GM18505 (cell line): Measurements from ENCODE around the gene EPB41L4A.

Experiments
- ATAC-seq: cut with Tn5 transposase; IDR thresholded peaks from one replicate; pipeline ENCODE4 v1.9.1; 2021; ENCODE audit not compliant: unreplicated experiment
- POLR2A ChIP-seq: IDR thresholded peaks from 4 replicates; pipeline ENCODE4 v1.6.1; 2011; ENCODE audit warnings: borderline replicate concordance; ENCODE audit not compliant: insufficient read depth, insufficient read length; ENCODE audit errors: extremely low read depth

EPB41L4A gene

DNA sequence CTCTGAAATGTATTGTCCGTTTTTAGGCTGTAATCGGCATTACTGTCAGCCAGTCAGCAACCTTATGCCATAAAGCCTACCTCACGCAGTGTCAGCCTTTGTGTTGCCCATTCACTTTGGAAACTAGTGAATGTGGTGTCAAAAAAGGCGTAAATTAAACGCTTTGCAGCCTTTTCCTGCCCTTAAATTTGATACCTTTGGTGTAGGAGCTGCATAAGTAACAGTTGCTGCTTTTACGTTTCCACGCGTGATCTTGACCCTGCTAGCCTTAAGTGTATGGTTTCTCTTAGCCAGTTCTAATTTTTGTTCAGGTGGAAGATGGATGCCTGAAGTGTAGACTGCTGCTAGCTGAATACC is 257.7 kb downstream of the EPB41L4A start:
- ATAC-seq = no peak
- TF ChIP-seq POLR2A = no peak

DNA sequence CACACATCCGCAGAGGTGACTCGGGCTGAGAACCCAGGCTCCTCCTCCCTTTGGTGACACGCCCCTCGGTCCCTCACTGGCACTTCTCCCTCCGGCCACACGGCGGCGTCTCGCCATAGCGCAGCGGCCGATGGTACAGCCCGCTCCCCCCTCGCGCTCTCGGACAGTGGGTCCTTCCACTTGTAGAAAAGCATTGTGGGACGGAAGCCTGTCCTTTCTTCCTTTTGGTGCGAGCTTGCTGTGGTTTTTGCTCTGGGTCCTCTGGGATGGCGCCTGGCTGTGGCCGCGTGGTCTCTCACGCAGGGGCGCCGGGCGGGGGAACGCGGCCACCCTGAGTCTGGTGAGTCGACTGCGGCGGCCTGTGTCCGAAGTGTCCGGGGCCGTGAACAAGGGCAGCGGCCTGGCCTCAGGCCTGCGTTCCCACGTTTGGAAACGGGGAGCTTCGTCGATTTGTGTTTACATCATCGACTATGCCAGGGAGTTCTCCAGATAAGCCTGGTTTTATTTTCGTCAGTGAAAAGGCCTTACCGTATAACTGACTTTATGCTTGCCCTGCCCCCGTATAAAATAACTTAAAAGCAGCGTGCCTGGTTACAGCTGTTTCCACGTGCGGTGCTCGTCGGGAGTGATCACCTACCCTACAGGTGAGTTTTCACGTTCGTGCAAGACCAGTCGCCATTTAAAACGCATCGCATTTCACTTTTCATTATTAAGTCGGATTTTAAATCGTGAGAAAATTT is 258.3 kb downstream of the EPB41L4A start:
- peak; percentile 97 for TF ChIP-seq POLR2A
- ATAC-seq = peak; percentile 98

DNA sequence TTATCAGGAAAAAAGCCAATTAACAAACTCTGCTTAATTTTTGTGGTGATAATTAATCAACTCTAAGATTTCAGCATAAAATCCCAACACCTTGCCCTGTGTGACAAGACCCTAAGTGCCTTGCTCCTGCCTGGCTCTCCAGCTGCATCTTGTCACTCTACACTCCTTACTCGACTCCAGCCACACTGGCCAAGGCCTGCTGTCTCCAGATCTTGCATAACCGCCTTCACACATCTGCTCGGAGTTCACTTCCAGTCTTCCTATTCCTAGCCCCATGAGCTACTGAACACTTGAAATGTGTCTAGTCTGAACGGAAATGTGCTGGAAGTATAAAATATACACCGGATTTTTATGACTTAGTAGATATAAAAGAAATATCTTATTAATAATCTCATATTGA is 259.6 kb downstream of the EPB41L4A start:
- TF ChIP-seq POLR2A = no peak
- ATAC-seq = no peak

DNA sequence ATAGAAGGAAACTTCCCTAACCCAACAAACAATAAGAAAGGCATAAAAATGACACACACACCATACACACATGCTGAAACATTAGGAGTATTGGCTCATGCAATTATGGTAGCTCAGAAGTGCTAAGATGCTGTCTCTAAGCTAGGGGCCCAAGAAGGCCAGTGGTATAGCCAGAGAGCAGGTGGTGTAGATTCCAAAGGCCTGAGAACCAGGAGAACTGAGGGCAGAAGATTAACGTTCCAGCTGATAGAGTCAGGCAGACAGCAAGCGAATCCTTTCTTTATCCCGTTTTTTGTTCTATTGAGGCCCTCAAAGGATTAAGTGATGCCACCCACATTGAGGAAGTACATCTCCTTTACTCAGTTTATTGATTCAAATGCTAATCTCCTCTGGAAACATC is 262.9 kb downstream of the EPB41L4A start:
- no peak for ATAC-seq
- TF ChIP-seq POLR2A = no peak

DNA sequence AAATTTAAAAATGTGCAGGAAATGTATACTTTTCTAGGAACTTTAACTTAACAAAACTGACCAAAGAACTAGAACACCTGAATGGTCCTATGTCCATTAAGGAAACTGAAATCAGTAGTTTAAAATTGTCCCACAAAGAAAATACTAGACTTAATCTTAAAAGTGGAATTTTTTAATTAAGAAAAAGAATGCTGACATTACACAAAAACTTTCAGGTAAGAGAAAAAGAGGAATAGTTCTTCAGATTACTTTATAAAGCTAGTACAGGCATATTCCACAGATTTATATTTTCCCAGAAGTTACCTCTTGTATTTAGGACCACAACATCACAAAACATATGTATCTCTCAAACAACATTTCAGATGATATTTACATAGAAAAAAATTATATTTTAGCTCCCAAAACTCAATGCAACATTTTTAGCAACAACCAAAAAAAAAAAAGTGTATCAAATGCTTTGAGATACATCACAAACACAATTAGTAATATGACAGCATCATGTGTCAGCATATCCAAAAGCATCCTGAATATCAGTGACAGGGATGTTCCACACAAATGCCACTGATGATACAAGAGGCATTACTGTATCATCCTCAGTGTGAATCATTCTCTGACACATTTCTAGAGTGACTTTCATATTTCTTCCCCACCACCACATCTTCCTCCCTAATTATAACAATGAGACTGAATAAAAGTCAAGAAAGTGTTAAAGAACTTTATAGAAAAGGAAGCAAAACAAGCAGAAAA is 264.0 kb downstream of the EPB41L4A start:
- no peak for ATAC-seq
- no peak for TF ChIP-seq POLR2A

DNA sequence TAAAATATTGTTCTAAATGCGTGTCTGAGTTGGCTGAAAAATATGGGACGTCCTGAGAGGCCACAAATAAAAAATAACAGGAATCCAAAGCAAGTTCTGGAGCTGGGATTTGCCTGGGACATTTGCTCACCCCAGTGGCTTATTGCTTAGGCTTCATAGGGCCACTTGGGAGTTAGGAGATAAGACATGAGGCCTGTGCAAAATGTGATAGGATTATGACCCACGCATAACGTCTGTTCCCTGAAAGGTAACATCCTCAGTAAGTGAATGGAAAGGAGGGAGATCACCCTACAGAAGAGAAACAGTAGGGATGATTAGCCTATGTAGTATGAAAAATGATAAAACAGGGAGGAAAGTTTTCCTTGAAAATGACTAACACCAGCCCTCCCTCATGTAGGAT is 269.4 kb downstream of the EPB41L4A start:
- TF ChIP-seq POLR2A = no peak
- no peak for ATAC-seq

DNA sequence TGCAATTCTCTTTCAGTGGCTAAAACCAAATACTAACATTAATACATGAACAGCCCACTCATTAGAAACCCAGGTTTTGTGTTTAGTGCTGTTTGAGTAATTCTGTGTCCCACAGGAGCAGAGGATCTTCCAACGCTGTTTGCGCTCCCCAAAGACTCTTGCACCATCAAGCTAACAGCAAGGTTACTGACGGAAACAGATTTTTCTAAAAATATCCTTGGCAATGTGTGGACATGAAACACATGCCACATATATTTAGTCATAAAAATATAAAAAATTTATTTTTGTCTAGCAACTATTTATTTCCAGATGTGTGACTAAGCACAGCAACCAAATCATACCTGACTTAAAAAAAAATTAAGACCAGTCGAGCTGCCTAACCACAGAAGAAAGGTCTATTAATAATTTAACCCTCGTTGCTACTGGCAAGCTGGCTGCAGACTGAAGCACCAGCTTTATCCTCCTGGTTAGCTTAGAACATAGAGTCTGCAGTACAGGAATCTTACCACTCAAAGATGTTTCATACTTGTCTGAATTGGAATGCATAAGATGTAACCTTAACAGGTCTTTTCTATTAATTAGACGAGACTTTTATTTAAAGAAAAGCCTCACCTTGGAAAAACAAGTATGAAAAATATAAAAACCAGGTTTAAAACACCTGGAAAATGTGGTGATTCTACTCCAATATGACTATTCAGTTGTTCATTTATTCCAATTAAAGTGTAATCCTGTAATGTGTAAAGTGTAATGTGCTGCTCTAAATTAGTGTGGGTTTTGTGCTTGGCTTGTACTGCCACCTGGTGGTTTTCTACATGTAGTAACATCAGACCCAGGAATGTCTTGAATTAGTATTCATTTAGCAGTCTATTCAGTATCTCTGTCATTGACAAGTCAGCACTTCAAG is 272.5 kb downstream of the EPB41L4A start:
- peak; percentile 65 for ATAC-seq
- no peak for TF ChIP-seq POLR2A

DNA sequence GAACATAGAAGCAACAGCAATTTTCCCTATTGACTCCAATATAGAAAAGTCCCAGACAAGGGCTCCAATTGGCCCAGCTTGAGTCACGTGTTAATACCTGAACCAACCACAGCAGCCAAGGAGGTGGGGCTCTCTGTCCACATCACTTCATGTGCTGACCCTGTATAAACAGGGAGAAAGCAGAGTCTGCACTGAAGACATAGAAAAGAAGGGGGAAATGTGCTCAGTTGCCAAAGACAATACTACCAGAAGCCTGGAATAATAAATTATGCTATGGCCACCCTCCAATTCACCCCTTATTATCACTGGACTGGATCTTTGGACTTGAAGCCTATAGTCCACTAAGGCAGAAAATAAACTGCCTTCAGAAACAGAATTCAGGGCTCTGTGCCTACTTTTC is 275.4 kb downstream of the EPB41L4A start:
- no peak for TF ChIP-seq POLR2A
- ATAC-seq = no peak

DNA sequence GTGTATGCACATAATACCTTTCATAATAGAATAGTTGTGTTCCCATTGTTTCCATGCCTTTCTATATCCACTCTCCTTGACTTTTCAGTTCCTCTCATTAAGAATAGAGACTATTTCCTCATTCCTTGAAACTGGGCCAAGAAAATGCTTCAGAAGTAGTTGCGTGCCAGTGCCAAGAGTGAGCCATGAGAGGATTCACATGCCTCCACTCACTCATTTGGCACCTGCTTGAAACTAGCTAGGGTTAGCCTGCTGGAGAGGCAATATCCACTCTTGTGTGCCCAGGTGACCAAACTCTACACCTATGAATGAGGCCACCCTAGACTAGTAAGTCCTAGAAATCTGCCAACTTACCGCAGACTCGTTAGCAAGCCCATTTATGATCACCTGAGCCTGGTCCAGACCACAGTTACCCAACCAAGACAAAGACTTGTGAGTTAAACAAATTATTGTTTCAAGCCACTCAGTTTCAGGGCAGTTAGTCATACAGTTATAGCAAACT is 276.3 kb downstream of the EPB41L4A start:
- TF ChIP-seq POLR2A = no peak
- peak; percentile 48 for ATAC-seq

DNA sequence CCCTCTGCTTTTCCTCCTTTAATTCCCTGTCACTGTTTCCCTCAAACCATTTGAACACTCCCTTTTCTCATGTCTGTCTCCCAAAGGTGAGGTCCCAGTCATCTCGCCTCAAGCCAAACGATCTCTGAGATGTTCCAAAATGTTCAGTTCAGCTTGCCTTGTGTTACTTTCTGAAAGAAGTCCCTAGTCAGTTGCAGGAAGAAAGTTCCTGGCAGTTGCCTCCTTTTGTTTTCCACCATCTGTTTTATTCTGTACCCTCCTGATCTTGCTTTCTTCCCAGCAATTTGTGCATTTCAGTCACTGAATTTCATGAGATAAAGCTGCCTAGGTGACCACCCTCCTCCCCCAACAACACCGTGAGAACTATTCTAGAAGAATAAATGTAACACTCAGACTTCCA is 277.5 kb downstream of the EPB41L4A start:
- ATAC-seq = no peak
- TF ChIP-seq POLR2A = no peak

DNA sequence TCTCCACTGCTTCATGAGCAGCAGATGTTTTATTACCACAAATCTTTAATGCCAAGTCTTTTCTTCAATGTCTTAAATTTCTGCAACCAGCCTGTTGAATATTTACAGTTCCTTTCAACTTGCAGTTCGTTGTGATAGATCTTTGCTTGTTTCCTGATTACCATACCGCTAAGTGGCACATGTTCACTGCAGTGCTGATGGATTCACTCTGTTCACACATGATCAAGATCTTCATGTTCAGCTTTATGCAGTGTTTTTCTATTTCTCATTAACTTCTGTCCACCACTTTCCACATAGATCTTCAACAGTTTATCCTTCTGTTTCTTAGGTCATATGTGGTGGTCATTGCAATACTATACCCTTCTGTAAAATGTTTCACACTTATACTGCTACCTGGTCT is 280.6 kb downstream of the EPB41L4A start:
- no peak for ATAC-seq

DNA sequence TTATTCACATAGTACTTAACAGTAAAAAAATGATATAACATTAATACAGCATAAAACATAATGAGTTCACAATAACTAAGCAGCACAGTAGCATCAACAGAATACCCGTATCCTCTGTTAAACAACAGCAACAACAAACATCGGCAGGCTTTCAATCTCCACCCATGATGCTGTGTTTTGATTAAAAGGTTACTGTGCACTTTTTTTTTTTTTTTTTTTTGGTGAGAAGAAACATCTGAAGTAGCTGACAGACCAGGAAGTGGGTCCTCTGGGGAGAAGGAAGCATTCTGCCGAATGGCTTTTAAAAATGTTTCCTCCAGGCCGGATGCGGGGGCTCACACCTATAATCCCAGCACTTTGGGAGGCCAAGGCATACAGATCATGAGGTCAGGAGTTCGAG is 282.3 kb downstream of the EPB41L4A start:
- ATAC-seq = no peak
- no peak for TF ChIP-seq POLR2A

More for the DNA sequence above, 280.6 kb downstream of the EPB41L4A start:
- no peak for TF ChIP-seq POLR2A

DNA sequence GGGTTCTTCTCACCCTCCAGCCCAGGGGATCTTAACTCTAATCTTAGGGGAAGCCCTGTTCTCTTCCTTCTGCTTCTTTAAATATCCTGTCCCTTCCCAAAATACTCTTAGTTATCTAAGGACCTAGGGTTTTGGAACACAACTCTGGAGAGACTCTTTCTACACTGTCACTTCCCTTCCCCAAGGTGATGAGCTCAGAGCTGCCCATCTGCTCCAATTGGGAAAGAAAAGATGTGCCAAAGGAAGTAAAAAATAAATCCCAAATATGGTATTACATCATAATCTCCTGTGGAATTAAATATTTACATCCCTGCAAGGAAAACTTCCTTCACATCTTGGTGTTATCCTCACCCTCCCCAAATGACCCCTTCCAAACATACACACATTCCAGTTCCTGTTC is 291.2 kb downstream of the EPB41L4A start:
- ATAC-seq = no peak
- TF ChIP-seq POLR2A = no peak

DNA sequence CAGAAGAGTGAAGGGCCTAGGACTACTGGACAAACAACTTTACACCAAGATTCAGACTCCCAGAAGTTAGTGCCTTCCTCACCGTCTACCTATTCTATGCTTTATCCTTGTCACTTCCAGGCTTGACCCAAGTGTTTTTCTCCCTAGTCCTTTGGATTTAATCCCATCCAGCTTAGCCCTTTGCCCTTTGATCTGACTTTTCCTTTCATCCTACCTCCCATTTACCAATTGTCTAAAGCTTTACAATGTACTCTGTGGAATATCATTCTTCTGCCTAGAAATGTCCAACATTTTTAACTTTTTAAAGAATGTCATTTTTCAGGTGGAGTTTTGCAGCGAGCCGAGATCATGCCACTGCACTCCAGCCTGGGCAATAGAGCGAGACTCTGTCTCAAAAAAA is 292.1 kb downstream of the EPB41L4A start:
- no peak for ATAC-seq
- no peak for TF ChIP-seq POLR2A

DNA sequence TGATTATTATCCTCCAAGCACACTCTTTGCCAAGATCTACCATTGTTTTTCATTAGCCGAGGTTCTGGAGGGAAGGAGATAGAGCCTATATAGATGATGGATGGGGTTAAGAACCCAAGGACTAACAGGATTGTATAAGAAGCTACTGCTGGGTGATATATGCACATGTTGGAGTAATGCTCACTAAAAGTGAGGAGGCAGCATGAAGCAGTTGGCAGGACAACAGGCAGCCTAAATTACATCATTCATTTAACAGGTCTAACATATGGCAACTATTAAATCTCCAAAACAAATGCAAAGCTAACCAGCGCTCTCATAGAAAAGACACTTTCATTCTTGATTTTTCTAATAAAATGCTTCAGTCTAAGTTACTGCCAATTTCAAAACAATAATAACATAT is 293.2 kb downstream of the EPB41L4A start:
- no peak for TF ChIP-seq POLR2A
- ATAC-seq = no peak
